Measurements from ENCODE around the gene RAE1. TPM values are rescaled to one million over a fixed set of nuclear protein-coding genes. Genes with fewer than 3 reads are reported as not detected.

The RAE1 gene
- total RNA-seq, 6 experiments from 2014 or later, result 8.6 to 22.1 (median 11.1) TPM

- ATAC-seq (no peak), DNase-seq (peak in 2 of 3 donors; percentile 17 to 29)
- intact Hi-C loops (cut with DNase I), result no loop called here
- no peaks in the 10 kb centered on the region for H3K9me3 ChIP-seq
- no peak overlapping the region for H3K4me3 ChIP-seq
- WGBS (ENCODE audit: insufficient coverage, low coverage, low lambda C conversion rate, missing lambda C conversion rate), result 85% methylated on average over 3 of the region's 13 CpGs
- peaks cover 0 to 2% (median 0%) of the 10 kb centered on the region in 4 donors for H3K36me3 ChIP-seq
- no peak overlapping the region for H3K27ac ChIP-seq
- H3K27me3 ChIP-seq, result no peaks in the 10 kb centered on the region
- H3K4me1 ChIP-seq, result no peaks in the 10 kb centered on the region
- TF ChIP-seq, protein P1, sequence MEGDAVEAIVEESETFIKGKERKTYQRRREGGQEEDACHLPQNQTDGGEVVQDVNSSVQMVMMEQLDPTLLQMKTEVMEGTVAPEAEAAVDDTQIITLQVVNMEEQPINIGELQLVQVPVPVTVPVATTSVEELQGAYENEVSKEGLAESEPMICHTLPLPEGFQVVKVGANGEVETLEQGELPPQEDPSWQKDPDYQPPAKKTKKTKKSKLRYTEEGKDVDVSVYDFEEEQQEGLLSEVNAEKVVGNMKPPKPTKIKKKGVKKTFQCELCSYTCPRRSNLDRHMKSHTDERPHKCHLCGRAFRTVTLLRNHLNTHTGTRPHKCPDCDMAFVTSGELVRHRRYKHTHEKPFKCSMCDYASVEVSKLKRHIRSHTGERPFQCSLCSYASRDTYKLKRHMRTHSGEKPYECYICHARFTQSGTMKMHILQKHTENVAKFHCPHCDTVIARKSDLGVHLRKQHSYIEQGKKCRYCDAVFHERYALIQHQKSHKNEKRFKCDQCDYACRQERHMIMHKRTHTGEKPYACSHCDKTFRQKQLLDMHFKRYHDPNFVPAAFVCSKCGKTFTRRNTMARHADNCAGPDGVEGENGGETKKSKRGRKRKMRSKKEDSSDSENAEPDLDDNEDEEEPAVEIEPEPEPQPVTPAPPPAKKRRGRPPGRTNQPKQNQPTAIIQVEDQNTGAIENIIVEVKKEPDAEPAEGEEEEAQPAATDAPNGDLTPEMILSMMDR (IDR thresholded peaks at IDR 0.05), result no peak
- TF ChIP-seq POLR2A (IDR thresholded peaks at IDR 0.05), result no peak
Observed at GRCh38 chr20:57398901-57399535, 48.0 kb downstream of the RAE1 start.

DNA sequence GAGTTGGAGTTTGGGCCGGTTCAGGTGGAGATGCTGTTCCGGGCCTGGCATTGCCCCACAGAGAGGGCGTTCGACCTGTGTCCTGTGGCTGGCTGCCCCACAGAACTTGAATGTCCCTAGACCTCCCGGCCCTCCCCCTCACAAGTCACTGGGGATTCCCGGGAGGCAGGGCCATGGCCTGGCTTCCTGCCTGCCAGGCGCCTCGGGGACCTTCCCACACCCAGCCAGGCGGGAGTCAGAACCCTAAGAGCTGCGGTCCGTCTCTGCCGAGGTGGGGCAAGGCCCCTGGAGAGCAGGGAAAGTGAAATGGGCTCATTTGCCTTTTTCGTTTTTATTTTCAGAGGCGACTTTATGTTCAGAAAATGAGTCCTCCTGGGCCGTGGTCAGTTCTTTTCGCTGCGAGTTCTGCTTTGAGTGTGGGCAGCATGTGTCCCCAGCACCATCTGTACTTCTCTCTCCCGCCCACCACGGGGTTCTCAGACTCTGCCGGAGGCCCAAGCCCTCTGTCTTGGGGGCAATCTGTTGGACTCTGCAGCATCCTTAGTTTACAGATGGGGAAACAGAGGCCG lies 48.6 kb downstream of the RAE1 start:
- Histone ChIP-seq H3K9me3 (no peaks in the 10 kb centered on the region), H3K4me3 (no peak overlapping the region), H3K36me3 (peaks cover 0 to 2% (median 0%) of the 10 kb centered on the region in 4 donors), H3K4me1 (no peaks in the 10 kb centered on the region), H3K27ac (no peak overlapping the region), H3K27me3 (no peaks in the 10 kb centered on the region)
- no peak for TF ChIP-seq POLR2A (IDR thresholded peaks at IDR 0.05)
- TF ChIP-seq, protein P1 (IDR thresholded peaks at IDR 0.05), result no peak
- peak; percentile 7 to 79 (median 46) for ATAC-seq
- WGBS (ENCODE audit: insufficient coverage, low coverage, low lambda C conversion rate, missing lambda C conversion rate), result 58% methylated on average over 7 of the region's 21 CpGs
- DNase-seq, result peak in 2 of 3 donors; percentile 64 to 68
- intact Hi-C loops (cut with DNase I), result loop anchor here in 1 of 2 donors (10.0 kb wide), 1 partner anchor 195 kb away; no protein-coding TSS in a partner anchor

DNA sequence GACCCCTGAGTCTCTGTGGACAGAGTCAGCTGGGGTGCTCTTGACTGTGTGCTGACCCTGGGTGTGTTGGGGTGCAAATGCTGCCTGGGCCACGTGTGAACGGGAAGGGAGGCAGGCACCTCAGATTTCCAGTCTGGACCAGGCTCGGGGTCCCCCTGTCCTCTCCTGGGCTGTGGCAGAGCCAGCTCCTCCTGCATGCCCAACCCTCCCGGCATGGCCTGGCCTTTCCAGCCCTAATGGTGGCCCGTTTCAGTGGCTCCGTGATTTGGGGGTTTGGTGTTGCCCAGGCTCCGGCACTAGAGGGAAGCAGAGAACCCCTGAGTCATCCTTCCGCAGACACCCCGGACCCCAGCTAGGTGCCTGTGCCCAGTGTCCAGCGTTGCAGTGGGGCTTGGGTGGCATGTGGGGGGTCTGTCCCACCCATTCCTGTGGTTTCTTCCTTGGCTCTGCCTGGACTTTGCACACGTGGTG lies 49.2 kb downstream of the RAE1 start:
- H3K27me3 ChIP-seq, result no peaks in the 10 kb centered on the region
- no peak overlapping the region for H3K4me3 ChIP-seq
- TF ChIP-seq, protein P1 (IDR thresholded peaks at IDR 0.05), result no peak
- no peak for TF ChIP-seq POLR2A (IDR thresholded peaks at IDR 0.05)
- no CpG with 5 or more reads among the region's 11 CpGs for WGBS (ENCODE audit: insufficient coverage, low coverage, low lambda C conversion rate, missing lambda C conversion rate)
- H3K9me3 ChIP-seq, result no peaks in the 10 kb centered on the region
- no peak for ATAC-seq
- intact Hi-C loops (cut with DNase I), result loop anchor here in 1 of 2 donors (10.0 kb wide), 1 partner anchor 195 kb away; no protein-coding TSS in a partner anchor
- no peak overlapping the region for H3K27ac ChIP-seq
- H3K36me3 ChIP-seq, result peaks cover 0 to 2% (median 0%) of the 10 kb centered on the region in 4 donors
- H3K4me1 ChIP-seq, result no peaks in the 10 kb centered on the region
- peak in 2 of 3 donors; percentile 12 to 52 for DNase-seq

- Histone ChIP-seq H3K9me3 (no peaks in the 10 kb centered on the region), H3K36me3 (peaks cover 0 to 2% (median 0%) of the 10 kb centered on the region in 4 donors), H3K4me1 (no peaks in the 10 kb centered on the region), H3K27me3 (no peaks in the 10 kb centered on the region), H3K27ac (no peak overlapping the region), H3K4me3 (no peak overlapping the region)
- peak in 2 of 3 donors; percentile 21 to 46 for DNase-seq
- intact Hi-C loops (cut with DNase I), result loop anchor here in 1 of 2 donors (10.0 kb wide), 1 partner anchor 194 kb away; no protein-coding TSS in a partner anchor
- ATAC-seq, result no peak
- TF ChIP-seq, protein P1 (IDR thresholded peaks at IDR 0.05), result no peak
- TF ChIP-seq POLR2A (IDR thresholded peaks at IDR 0.05), result no peak
- no CpG with 5 or more reads among the region's 21 CpGs for WGBS (ENCODE audit: insufficient coverage, low coverage, low lambda C conversion rate, missing lambda C conversion rate)
Observed at GRCh38 chr20:57400821-57401564, 49.9 kb downstream of the RAE1 start.

Measured in right lobe of liver (tissue), 6 donors.